B cell (primary cell): ENCODE measurements around the gene KISS1.

ENCODE experiments used
- EZH2 ChIP-seq: IDR thresholded peaks from 2 replicates; pipeline ENCODE4 v1.6.1; 2012; ENCODE audit warnings: borderline replicate concordance, low read depth, mild to moderate bottlenecking, moderate library complexity, low read length; ENCODE audit not compliant: insufficient read depth, poor library complexity, severe bottlenecking
- TF ChIP-seq, protein P1 (sequence below): fragments of 200-600 bp; IDR thresholded peaks from one replicate; pipeline ENCODE4 v1.8.0; 2022; ENCODE audit warnings: antibody characterized with exemption, mild to moderate bottlenecking

- TF ChIP-seq, protein P1, sequence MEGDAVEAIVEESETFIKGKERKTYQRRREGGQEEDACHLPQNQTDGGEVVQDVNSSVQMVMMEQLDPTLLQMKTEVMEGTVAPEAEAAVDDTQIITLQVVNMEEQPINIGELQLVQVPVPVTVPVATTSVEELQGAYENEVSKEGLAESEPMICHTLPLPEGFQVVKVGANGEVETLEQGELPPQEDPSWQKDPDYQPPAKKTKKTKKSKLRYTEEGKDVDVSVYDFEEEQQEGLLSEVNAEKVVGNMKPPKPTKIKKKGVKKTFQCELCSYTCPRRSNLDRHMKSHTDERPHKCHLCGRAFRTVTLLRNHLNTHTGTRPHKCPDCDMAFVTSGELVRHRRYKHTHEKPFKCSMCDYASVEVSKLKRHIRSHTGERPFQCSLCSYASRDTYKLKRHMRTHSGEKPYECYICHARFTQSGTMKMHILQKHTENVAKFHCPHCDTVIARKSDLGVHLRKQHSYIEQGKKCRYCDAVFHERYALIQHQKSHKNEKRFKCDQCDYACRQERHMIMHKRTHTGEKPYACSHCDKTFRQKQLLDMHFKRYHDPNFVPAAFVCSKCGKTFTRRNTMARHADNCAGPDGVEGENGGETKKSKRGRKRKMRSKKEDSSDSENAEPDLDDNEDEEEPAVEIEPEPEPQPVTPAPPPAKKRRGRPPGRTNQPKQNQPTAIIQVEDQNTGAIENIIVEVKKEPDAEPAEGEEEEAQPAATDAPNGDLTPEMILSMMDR = no peak
- no peak for TF ChIP-seq EZH2
Measured at GRCh38 chr1:204157962-204158361, 38.3 kb downstream of the KISS1 start.
